Type B pancreatic cell (in vitro differentiated cells): ENCODE measurements around the gene MRPL24. TPM values are rescaled to one million over a fixed set of nuclear protein-coding genes. Genes with fewer than 3 reads are reported as not detected.

ENCODE experiments used
- DNase-seq: peaks from one replicate; pipeline ENCODE4 v3.0.0; 2021; ENCODE audit warnings: mixed read lengths; ENCODE audit not compliant: unreplicated experiment; ENCODE audit errors: extremely low spot score
- H3K27ac Mint-ChIP-seq: 2 replicates; pipeline ENCODE4 v1.8.0; 2021; ENCODE audit warnings: mild to moderate bottlenecking, mixed read lengths
- H3K27me3 Mint-ChIP-seq: 2 replicates; pipeline ENCODE4 v1.8.0; 2021; ENCODE audit warnings: mixed read lengths
- H3K36me3 Mint-ChIP-seq: 2 replicates; pipeline ENCODE4 v1.8.0; 2021; ENCODE audit warnings: mixed read lengths
- H3K4me1 Mint-ChIP-seq: one replicate; pipeline ENCODE4 v1.8.0; 2021; ENCODE audit warnings: mixed read lengths; ENCODE audit not compliant: unreplicated experiment
- H3K4me3 Mint-ChIP-seq: 2 replicates; pipeline ENCODE4 v1.8.0; 2021; ENCODE audit warnings: mild to moderate bottlenecking, mixed read lengths
- H3K9me3 Mint-ChIP-seq: 2 replicates; pipeline ENCODE4 v1.8.0; 2021; ENCODE audit warnings: mixed read lengths
- CTCF ChIP-seq: fragments of 200-600 bp; sonication (generic); conservative IDR thresholded peaks from 2 replicates; pipeline ENCODE4 v1.5.0; 2021; ENCODE audit warnings: antibody characterized with exemption, mild to moderate bottlenecking
- total RNA-seq: library from RNA; stranded (reverse); gene quantifications from 2 replicates; pipeline ENCODE4 v1.2.1, GENCODE V29; 2021; ENCODE audit warnings: low replicate concordance

MRPL24 gene
- total RNA-seq, 1 donor from 2014 or later, result 58.6 TPM

GRCh38 chr1:156692441-156692924 lies 48.4 kb downstream of the MRPL24 start:
- TF ChIP-seq CTCF, result no peak
- Mint-ChIP-seq H3K9me3 (no peaks in the 10 kb centered on the region), H3K4me3 (peak overlapping the region; percentile 73), H3K27me3 (peaks cover 7% of the 10 kb centered on the region), H3K36me3 (peaks cover 1% of the 10 kb centered on the region), H3K27ac (peak overlapping the region; percentile 94), H3K4me1 (peaks cover 67% of the 10 kb centered on the region)
- DNase-seq, result no peak

- Mint-ChIP-seq H3K4me1 (peaks cover 60% of the 10 kb centered on the region), H3K27ac (peak overlapping the region; percentile 94), H3K4me3 (peak overlapping the region; percentile 73), H3K27me3 (peaks cover 7% of the 10 kb centered on the region), H3K36me3 (no peaks in the 10 kb centered on the region), H3K9me3 (no peaks in the 10 kb centered on the region)
- peak; percentile 34 for TF ChIP-seq CTCF
- no peak for DNase-seq
These were observed 49.0 kb downstream of the MRPL24 start for GRCh38 chr1:156691665-156692440.

GRCh38 chr1:156691191-156691590 lies 49.7 kb downstream of the MRPL24 start:
- TF ChIP-seq CTCF, result no peak
- H3K4me1 Mint-ChIP-seq, result peaks cover 55% of the 10 kb centered on the region

GRCh38 chr1:156690675-156691036 lies 50.2 kb downstream of the MRPL24 start:
- H3K4me1 Mint-ChIP-seq, result peaks cover 55% of the 10 kb centered on the region
- no peaks in the 10 kb centered on the region for H3K36me3 Mint-ChIP-seq
- no peak for TF ChIP-seq CTCF
- peak overlapping the region; percentile 86 for H3K4me3 Mint-ChIP-seq
- no peaks in the 10 kb centered on the region for H3K9me3 Mint-ChIP-seq
- peak overlapping the region; percentile 86 for H3K27ac Mint-ChIP-seq
- H3K27me3 Mint-ChIP-seq, result peaks cover 7% of the 10 kb centered on the region
- no peak for DNase-seq

More at GRCh38 chr1:156691191-156691590, 49.7 kb downstream of the MRPL24 start:
- Mint-ChIP-seq H3K27me3 (peaks cover 7% of the 10 kb centered on the region), H3K9me3 (no peaks in the 10 kb centered on the region), H3K4me3 (peak overlapping the region; percentile 73), H3K27ac (peak overlapping the region; percentile 94), H3K36me3 (no peaks in the 10 kb centered on the region)
- no peak for DNase-seq

GRCh38 chr1:156689953-156690674 lies 50.8 kb downstream of the MRPL24 start:
- no peak for DNase-seq
- Mint-ChIP-seq H3K36me3 (no peaks in the 10 kb centered on the region), H3K4me1 (peaks cover 55% of the 10 kb centered on the region), H3K4me3 (peak overlapping the region; percentile 86), H3K27ac (peak overlapping the region; percentile 86), H3K27me3 (peaks cover 7% of the 10 kb centered on the region), H3K9me3 (no peaks in the 10 kb centered on the region)
- TF ChIP-seq CTCF, result no peak
